IPS DF 4.7 (cell line): ENCODE measurements around the gene CDH4.

Experiments
- DNase-seq: peaks from one replicate; pipeline ENCODE4 v3.0.0-alpha.2; 2013; ENCODE audit warnings: low spot score; ENCODE audit errors: extremely low read depth

Gene CDH4

DNA sequence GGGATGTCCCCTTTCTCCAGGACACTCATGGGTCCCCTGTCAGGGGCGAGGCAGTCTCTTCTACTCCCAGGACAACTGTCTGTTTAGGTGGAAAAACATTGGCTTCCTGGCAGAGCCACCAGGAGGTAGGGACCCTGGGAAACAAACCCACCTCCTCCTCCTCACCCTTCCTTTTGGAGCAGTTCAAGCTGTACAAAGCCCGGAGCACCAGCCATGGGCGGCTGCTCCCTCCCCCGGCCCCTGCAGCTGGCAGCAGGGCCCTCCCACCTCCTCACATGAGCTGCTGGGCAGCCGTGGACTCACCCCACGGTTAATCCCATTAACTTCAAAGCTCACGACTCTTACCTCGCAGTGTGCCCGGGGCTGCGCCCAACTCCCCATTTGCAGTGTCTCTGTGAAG lies 48.6 kb downstream of the CDH4 start:
- no peak for DNase-seq

DNA sequence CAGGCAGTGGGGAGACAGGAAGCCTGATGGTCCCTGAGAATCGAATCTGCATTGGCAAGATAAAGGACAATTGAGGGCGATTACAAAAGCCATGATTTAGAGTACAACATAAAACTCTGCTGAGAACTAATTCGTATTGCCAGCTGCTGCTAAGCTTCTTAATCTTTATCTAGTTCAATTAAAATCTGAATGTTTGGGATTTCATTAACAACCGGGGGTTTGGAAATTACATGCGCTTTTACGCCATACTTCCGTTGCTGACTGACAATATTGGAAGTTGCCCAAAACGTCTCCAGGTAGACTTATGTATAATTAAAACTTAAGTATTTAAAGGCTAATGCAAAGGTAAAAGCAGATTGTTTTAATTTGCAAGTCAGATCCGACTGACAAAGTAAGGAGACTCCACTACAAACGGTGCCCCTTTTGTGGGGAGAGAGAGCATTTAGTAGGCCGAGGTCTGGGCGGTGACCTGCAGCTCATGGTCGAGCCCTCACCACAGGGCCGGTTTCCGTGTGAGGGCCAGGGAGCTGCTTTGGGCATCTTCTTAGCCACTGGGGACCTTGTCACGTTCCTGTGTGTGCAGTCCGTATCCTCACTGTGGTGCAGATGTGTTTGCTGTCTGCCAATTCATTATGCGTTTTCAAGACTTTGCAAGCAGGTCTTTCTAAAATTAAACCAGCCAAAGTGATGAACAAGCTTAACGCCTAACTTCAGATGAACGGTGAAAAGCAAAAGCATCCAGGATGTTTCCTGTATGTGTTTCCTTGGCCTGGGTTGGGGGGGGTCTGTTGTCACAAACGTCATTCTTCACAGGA lies 49.9 kb downstream of the CDH4 start:
- DNase-seq: no peak

DNA sequence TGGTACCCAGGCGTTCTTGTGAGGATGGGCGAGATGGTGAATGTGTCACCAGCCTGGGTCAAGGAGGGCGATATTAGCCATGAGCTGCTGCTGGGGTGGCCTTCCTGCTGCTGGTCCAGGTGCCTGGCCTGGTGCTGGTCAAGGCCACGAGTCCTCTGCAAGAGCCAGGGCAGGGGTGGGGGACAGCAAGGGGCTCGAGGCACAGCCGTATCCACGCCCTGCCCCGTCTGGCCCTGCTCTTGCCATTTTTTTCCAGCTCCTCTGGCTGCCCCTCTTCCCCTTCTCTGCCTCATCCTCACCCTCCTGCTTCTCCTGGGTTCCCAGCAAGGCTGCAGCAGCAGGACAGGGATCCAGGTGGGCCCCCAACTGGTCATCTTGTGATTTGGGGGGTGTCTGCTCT lies 51.2 kb downstream of the CDH4 start:
- DNase-seq: no peak

DNA sequence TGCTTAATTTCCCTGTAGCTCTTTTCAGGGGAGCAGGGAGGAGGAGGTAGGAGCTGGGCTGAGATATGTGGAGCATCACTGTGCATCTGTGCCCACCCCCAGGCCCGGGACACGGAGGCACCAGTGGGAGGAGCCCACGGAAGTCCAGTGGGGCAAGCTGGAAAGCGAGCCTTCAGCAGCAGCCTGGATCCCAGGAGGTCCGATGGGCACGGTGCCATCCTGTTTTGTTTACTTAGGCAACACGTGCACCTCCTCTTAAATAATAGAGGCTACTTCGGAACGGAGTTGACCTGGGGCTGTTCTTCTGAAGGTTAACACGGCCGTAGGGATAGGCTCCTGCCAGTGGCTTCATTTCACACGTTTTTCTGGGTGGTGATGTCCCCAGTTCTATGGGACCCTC lies 51.6 kb downstream of the CDH4 start:
- DNase-seq: no peak

DNA sequence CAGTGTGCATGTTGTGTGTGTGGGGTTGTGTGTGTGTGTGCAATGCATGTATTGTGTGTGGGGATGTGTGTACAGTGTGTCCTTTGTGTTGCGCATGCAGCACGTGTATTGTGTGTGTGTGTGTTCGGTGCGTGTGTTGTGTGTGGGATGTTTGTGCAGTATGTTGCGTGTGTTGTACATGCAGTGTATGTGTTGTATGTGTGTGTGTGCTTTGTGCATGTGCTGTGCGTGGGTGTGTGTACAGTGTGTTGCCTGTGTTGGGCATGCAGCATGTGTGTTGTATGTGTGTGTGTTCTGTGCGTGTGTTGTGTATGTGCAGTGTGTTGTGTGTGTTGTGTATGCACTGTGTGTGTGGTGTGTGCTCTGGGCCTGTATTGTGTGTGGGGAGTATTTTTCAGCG lies 52.7 kb downstream of the CDH4 start:
- DNase-seq: no peak

DNA sequence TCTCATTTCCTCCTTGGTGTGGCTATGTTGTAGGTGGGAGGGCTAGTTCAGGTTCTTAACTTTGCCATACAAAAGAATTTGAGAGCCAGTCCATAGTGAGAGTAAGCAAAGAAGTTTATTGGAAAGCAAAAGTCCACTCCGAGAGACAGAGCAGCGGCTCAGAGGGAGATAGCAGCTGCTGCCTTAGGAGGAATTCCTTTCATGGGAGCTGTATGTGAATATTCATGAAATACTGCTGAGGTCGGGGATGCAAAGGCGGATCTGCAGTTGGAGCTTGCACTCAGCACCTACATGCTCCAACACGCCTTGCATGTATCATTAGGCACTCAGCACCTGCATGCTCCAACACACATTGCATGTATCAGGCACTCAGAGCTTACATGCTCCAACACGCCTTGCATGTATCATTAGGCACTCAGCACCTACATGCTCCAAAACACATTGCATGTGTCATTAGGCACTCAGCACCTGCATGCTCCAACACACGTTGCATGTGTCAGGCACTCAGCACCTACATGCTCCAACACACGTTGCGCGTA lies 54.9 kb downstream of the CDH4 start:
- no peak for DNase-seq

DNA sequence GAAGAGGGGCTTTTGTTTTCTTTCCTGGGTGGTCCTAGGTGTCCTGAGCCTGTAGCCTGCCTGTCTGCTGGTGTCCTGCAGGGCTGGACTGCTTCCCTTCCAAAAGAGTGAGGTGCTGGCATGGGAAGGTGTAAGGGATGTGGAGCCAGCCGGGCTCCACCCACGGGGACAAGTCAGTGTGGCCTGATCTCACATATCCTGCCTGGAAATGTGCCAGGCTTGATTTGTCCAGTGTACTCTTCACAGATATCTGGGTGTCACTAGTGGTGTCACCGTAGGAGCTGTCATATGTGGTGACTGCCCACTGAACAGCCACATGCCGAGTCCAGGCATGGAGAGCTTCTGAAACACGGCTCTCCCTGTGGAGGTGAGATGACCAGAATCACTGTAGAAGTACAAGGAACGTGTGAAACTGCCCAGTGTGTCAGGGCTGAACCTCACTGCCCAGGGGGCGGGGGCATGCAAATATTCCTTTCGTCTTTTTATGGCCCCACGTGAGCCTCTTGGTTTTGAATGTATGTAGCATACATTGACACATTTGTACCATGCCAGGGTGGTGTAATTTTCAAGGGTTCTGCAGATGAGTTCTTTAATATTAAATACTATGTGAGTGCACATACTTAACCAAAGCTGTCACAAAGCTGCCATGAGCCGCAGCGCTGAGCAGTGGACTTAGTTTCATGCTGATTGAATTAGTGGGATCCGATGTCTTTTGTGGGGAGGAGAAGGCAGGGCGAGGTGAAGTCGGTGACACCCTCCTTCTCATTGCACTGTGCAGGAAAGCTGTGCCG lies 55.8 kb downstream of the CDH4 start:
- DNase-seq: no peak

DNA sequence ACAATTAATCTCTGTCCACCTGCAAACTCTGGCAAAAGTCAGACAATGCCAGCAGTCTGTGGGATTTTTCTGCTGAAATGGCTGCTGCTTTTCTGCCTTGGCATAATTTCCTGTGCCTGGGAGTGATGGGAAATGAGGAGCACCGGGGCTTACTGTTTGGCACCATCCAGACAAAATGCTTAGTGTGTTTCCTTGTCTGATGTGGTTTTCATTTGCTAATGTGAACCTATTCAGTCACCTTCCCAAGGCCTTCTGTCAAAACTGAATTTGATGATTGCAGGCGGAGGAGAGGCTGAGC lies 56.4 kb downstream of the CDH4 start:
- DNase-seq: no peak

DNA sequence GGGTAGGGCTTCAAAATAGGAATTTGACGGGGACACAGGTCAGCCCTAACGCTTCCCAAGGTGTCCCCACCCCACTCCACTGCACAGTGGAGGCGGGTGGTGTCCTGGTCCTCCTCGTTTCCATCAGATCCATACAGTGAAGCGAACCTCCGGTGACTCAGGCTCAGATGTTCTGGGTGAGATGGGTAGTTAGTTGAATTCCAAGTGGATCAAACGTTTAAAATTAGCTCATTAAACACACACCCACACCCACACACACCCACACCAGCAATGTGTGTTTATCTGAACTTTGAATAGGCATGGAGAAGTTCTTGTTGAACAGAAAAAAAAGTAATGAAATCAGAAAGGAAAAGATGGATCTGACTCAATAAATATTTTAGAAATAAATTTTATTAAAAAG lies 58.9 kb downstream of the CDH4 start:
- no peak for DNase-seq

DNA sequence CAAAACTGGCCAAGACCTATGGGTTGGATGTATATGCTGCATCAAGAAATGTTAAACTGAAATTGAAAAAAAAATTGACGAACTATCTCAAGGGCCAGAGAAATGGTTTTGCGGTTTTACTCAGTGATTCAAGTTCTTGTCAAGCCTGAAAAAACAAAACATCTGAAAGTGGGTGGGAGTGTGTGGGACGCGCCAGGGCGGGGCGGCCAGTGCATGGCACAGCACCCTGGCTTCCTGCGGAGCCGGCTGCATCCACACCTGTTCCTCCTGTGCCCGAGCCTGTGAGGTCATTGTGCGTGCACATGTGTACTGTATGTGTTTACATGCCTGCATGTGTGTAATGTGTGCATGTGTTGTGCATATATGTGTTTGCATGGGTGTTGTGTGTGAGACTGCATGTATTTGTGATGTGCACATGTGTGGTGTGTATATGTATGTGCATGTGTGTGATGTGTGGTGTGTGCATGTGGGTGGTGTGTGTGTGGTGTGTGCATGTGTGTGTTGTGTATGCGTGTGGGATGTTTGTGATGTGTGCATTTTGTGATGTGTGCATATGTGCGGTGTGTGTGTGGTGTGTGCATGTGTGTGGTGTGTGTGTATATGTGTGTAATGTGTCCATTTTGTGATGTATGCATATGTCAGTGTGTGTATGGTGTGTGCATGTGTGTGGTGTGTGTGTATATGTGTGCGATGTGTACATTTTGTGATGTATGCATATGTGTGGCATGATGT lies 59.8 kb downstream of the CDH4 start:
- DNase-seq: no peak

DNA sequence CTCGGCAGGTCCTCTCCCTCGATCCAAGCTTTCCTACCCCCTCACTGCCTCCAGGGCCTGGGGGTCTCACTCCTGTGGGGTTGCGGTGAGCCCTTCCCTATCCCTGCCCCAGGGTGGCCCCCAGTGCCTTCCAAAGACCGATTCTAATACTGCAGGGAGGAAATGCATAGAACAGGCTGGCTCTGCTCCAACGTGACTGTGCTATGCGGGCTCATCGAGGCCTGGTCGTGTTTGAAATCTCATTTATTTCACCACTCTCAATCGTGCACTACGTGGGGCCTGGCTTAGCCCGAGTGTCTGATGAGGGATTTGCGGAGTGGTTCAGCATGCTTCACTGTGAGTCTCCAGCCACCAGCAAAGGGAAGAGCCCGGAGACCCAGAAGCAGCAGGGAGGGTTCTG lies 60.9 kb downstream of the CDH4 start:
- DNase-seq: no peak

DNA sequence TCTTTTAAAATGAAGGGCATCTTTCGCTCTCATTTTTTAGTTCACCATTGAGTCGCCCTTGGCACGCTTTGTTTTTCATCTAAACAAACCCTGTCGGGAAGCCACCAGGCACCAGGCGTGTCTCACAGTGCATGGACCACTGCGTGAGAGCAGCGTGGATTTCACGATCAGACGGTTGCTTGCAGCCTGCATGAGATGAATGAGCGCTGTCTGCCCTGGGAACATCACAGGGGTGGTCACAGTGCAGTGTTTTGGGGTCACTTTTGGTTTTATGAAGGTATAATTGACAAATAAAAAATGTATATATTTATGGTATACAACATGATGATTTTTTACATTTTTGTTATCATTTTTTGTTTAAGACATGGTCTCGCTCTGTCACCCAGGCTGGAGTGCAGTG lies 61.3 kb downstream of the CDH4 start:
- DNase-seq: no peak

DNA sequence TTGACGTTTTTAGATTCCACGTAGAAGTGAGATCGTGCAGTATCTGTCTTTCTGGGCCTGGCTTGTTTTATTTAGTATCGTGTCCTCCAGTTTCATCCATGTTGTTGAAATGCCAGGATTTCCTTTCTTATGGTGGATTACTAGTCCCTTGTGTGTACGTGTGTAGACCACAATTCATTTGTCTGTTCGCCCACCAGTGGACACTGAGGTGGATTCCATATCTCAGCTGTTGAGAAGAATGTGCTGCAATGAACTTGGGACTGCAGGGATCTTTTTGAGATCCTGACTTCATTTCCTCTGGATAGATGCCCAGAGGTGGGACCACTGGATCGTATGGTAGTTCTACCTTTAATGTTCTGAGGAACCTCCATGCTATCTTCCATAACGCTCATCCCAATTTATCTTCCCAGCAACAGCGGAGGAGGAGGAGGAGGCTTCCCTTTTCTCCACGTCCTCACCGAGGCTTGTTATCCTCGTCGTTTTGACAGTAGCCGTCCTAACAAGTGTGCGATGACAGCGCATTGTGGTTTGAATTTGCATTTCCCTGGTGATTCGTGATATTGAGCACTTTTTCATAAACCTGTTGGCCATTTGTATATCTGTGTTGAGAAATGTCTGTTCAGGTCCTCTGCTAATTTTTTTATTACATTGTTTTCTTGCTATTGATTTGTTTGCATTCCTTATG lies 62.4 kb downstream of the CDH4 start:
- no peak for DNase-seq

DNA sequence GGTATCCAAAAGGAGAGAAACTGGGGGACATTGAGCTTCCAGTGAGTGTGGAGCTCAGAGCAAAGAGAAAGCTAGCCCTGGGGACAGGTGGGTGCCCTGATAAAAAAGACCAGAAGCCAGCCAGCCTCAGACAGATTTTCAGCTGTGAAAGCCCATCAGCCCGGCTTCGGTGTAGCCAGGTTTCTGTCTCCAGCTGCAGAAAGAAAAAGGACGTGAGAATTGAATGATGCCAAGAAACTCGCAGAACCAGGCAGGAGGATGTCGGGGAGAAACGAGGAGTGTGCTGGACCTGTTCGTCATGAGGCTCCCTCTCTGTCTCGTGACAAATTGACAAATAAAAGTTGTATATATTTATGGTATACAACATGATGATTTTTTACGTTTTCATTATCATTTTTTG lies 63.3 kb downstream of the CDH4 start:
- DNase-seq: no peak

DNA sequence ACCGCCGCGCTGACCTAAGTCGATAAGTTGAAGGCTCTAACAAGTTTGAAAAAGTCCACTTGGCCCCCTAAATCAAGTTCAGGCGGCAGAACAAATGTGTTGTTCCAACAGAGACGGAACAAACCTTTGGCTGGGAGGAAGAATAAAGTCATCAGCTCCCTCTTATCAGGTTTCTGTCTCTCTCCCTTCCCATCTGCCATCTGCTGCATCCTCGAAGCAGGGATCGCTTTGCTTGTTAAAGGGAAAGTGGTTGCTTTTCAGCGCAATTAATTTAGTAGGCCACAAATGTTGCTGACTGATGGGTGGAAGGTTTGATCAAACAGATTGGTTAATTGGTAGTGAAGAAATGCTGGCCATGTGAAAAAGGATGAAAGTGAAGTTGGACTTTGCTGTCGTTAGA lies 64.3 kb downstream of the CDH4 start:
- no peak for DNase-seq

DNA sequence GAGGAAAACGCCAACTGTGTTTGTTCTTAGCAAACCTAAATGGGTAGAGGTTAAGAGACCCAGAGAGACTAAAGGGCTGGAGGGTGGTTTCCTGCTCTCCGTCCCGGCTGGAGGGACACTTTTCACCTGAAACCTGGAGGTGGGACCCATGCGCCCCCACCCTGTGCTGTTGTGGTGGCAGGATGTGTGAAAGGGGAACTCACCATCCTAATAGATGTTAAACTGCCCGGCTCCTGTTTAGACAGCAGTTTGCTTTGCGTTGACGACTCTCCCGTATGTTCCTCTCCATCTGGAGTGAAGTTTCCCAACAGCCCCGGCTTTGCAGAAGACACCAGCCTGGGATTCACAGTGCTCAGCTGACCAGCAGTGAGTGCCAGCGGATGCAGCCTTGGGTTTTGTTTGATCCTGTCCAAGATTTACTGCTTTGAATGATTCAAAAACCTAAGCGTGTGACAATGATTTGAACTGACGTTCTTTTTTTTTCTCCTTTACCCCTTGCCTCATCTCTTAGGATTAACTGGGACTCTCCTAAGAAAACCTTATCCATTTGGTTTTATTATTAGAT lies 66.0 kb downstream of the CDH4 start:
- no peak for DNase-seq

DNA sequence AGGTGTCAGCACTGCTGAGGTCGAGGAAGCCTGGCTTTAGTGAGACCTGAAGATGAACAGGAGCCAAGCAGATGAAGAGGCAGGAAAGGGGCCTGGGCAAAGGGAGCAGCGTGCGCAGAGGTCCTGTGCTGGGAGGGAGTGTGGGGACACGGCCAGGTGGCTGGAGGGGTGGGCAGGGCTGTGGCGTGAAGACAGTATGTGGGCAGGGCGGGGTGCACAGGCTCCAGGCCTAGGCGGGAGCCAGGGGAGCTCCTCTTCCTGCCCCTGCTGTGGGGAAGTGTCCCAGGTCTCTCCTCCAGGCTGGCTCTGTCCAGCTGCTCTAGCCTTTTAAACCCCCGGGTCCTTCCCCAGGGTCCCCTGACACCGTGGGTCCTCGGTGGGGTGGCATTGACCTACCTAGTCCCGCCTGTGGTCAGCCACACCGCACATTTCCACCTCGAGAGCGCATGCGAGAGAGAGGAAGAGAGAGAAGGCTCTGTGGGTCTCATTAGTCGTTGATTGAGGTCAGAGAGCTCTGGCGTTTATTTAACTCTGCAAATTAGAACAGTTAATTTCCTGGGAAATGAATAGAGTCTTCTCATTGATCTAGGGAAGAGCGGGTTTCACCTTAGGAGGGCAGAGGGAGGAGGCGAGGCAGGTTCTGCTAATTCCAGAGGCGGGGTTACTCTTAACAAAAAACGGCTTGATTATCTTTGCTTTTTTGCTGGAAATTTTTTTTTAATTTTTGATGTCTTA lies 68.8 kb downstream of the CDH4 start:
- no peak for DNase-seq

DNA sequence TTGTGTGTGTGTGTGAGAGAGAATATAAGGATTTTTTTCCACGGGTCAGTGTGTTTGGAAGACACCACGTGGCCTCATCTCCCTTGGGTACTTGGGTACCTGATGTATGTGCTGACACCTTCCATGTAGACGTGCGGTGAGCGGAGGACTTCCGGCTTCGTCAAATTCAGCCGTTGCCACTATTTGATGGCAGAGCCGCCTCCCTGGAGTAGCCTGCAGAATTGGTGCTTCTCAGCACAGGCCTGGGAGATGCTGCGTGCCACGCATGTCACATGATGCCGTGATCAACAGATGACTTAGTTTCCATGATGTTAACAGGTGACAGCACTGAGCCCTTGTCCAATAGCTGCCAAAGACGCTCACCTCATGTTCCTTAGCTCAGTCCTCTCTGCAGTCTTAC lies 69.4 kb downstream of the CDH4 start:
- no peak for DNase-seq

DNA sequence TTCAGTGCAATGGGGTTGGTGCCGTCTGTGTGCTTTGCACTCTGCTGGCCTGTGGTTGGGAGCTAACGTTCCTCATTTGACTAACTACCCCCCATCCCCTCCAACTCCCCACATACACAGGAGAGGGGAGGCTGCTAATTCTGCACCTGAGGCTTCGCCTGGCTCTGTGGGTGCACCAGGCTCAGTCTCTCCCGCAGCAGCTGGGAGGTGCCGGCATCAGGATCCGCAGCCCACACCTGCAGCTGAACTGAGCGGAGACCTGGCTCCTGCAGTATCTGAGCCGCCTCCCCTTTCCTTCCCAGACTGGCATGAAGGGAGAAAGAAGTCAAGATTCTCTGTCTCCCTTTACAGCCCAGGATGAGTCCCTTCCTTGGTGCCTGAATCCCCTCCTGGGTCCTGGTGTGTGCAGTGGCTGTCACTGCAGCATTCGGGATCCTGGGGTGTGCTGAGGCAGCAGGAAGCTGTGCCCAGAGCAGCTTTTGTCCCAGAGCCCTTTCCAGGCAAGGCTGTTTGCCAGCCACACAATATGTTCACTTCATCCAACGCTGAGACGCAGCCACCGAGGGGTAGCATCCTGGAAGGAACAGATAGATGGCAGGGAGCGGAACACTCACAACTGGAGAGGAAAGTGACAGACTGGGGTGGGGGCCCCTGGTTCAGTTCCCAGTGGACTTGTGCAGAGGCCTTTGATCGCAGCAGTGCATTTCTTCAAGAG lies 70.2 kb downstream of the CDH4 start:
- DNase-seq: no peak

DNA sequence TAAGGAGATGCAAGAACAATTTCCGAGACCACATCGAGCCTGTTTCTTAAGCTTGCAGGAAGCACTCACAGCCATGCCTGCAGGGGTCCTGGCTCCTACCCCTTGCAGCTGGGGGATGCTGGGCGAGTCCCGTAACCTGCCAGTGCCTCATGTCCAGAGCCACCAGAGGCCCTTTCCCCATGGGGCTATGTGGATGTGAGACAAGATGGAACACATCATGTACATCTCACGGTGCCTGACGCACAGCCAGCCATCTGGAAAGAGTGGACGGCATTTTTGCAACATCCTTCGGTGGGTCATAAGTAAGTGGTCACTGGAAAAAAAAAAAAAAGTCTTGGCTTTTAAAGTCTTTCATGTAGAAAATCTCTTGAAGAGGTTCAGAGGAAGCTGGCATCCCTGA lies 72.8 kb downstream of the CDH4 start:
- DNase-seq: no peak
